ENCODE data around the gene HDAC4.

DNA sequence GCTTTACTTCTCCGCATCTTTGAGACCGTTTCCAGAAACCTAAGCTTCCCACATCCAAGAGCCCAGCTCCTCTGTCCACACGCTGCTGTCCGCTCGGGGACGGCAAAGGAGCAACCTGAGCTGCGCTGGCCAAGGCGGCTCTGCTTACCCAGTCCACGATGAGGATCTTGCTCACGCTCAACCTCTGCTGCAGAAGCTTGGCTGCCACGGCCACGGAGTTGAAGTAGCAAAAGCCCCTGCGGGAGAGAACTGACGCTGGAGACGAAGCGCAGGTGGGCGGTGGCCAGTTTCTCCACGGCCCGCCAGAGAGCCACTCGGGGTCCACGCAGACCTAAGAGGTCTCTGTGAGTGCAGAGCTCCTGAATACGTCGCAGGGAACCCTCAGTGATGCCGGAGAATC is 316.8 kb downstream of the HDAC4 start:
- TF ChIP-seq, protein P1, sequence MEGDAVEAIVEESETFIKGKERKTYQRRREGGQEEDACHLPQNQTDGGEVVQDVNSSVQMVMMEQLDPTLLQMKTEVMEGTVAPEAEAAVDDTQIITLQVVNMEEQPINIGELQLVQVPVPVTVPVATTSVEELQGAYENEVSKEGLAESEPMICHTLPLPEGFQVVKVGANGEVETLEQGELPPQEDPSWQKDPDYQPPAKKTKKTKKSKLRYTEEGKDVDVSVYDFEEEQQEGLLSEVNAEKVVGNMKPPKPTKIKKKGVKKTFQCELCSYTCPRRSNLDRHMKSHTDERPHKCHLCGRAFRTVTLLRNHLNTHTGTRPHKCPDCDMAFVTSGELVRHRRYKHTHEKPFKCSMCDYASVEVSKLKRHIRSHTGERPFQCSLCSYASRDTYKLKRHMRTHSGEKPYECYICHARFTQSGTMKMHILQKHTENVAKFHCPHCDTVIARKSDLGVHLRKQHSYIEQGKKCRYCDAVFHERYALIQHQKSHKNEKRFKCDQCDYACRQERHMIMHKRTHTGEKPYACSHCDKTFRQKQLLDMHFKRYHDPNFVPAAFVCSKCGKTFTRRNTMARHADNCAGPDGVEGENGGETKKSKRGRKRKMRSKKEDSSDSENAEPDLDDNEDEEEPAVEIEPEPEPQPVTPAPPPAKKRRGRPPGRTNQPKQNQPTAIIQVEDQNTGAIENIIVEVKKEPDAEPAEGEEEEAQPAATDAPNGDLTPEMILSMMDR (IDR thresholded peaks at IDR 0.05) = no peak
- no peak for TF ChIP-seq POLR2A (IDR thresholded peaks at IDR 0.05)
